Body of pancreas (tissue), 4 donors: ENCODE measurements around the gene NBPF6.
"Not testable (repeated sequence)": the region's sequence is repeated elsewhere in the genome, so short reads cannot be mapped to it uniquely, and the experiment has no call there.

Experiments
- CTCF ChIP-seq, 7 experiments: fragments of 450-650 bp in 4 of 7; fragments of 200-600 bp in 3 of 7; sonication (generic) in 3 of 7; IDR thresholded peaks; one replicate each; pipeline ENCODE4 v1.5.1; 2016 to 2019; ENCODE audit warnings: antibody characterized with exemption in 7 of 7
- POLR2A ChIP-seq, 3 donors: fragments of 450-650 bp; IDR thresholded peaks; one replicate each; pipeline ENCODE4 v1.6.1; 2016; ENCODE audit warnings: antibody characterized with exemption in 3 of 3, mild to moderate bottlenecking in 2 of 3

- TF ChIP-seq CTCF, POLR2A (IDR thresholded peaks at IDR 0.05): not testable (repeated sequence)
Measured at GRCh38 chr1:108495008-108495407, 44.9 kb downstream of the NBPF6 start.
